Measurements from ENCODE around the gene TMEM86A.

GRCh38 chr11:18668131-18668530 is 30.4 kb upstream of the TMEM86A start:
- TF ChIP-seq CTCF (IDR thresholded peaks at IDR 0.05), result no peak
- TF ChIP-seq POLR2A (IDR thresholded peaks at IDR 0.05), result no peak

Data from heart left ventricle (tissue), 13 donors.